GOT3 (cell line): ENCODE data around the gene SH2B3.
"Not testable (repeated sequence)": the region's sequence is repeated elsewhere in the genome, so short reads cannot be mapped to it uniquely, and the experiment has no call there.

ENCODE experiments used
- DNase-seq: peaks from one replicate; lab custom pipeline; 2025; ENCODE audit warnings: mixed read lengths; lab: John Stamatoyannopoulos, UW

The SH2B3 gene

GRCh38 chr12:111462210-111462769 lies 56.6 kb downstream of the SH2B3 start:
- DNase-seq = no peak

GRCh38 chr12:111467092-111467856 lies 61.6 kb downstream of the SH2B3 start:
- no peak for DNase-seq

- DNase-seq = no peak
These were observed 62.1 kb downstream of the SH2B3 start for GRCh38 chr12:111467857-111468241.

GRCh38 chr12:111469401-111469800 lies 63.7 kb downstream of the SH2B3 start:
- DNase-seq = no peak

- no peak for DNase-seq
These were observed 65.5 kb downstream of the SH2B3 start for GRCh38 chr12:111471236-111471635.

- no peak for DNase-seq
These were observed 76.7 kb downstream of the SH2B3 start for GRCh38 chr12:111482462-111482861.

- no peak for DNase-seq
These were observed 82.5 kb downstream of the SH2B3 start for GRCh38 chr12:111488271-111488670.

- DNase-seq = no peak
These were observed 83.1 kb downstream of the SH2B3 start for GRCh38 chr12:111488798-111489197.

- DNase-seq = not testable (repeated sequence)
These were observed 87.3 kb downstream of the SH2B3 start for GRCh38 chr12:111492979-111493378.

GRCh38 chr12:111494676-111495075 lies 89.0 kb downstream of the SH2B3 start:
- no peak for DNase-seq
